GM19025 (cell line): Measurements from ENCODE around the gene CABP4.

Experiments
- ATAC-seq: cut with Tn5 transposase; IDR thresholded peaks from one replicate; pipeline ENCODE4 v1.9.1; 2021; ENCODE audit warnings: mild to moderate bottlenecking, low read depth, moderate library complexity; ENCODE audit not compliant: unreplicated experiment

Gene CABP4

DNA sequence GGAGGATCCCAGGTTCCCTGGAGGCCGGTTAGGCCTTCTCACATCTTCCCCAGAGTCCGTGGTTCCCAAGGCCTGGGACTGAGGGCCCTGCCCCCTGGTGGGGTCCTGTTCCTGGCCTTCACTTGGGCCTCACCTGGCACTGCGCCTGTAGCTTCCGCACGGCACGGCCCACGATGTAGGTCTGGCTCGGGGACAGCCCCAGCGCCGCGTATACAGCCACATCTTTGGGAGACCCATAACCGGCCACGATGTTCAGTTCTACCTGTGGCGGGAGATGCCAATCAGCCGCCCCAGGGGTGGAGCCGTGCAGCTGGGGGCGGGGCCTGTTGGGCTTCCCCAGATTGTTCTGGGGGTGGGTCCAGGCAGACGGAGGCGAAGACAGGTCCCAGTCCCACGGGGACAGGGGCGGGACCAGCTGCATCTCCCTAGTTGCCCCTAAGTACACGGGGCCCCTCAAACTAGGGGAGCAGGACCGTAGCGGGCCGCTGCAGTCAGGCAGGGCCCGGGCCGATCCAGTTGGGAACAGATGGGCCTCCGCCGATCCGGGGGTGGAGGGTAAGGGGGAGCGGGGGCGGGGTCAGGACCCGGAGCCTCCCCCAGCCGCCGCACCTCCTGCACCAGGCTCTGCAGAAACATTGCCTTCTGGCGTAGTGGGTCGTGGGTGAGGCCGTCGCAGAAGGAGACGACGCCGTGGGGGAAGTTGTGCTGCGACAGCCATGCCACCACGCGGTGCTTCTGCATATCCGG, 37.8 kb downstream of the CABP4 start:
- no peak for ATAC-seq

DNA sequence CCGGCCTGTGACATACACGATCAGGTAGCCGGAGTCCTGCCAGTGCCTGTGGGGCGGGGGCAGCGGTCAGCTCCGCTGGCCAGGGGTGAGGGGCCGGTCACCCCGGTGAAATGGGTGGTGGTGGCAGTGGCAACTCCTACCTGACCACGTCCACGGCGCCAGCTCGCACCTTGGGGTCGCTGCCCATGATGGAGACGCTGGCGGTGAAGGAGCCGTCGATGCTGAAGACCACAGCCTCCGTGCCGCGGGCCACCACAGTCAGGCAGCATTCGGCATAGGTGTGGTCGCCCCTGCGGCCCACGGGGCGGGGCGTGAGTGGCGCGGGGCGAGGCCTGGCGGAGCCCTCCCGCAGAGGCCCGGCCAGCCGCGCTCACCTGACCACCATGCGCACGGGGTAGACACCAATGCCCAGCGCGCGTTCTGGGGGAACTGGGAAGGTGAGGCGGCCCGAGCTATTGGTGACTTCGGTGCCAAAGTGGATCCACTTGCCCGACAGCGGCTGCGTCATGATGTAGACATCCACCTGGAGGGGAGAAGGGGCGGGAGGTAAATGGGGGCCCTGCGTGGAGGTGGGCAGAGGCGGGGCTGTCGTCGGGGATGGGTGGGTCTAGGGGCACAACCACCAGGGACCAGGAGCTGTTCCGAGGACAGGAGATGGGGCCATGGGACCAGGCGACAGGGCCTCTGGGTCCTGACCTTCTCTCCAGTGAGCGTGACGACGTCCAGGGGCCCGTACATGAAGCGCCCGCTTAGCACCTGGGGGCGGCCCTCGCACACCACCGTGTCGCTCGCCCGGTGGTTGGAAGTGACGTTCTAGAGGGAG, 38.6 kb downstream of the CABP4 start:
- no peak for ATAC-seq

DNA sequence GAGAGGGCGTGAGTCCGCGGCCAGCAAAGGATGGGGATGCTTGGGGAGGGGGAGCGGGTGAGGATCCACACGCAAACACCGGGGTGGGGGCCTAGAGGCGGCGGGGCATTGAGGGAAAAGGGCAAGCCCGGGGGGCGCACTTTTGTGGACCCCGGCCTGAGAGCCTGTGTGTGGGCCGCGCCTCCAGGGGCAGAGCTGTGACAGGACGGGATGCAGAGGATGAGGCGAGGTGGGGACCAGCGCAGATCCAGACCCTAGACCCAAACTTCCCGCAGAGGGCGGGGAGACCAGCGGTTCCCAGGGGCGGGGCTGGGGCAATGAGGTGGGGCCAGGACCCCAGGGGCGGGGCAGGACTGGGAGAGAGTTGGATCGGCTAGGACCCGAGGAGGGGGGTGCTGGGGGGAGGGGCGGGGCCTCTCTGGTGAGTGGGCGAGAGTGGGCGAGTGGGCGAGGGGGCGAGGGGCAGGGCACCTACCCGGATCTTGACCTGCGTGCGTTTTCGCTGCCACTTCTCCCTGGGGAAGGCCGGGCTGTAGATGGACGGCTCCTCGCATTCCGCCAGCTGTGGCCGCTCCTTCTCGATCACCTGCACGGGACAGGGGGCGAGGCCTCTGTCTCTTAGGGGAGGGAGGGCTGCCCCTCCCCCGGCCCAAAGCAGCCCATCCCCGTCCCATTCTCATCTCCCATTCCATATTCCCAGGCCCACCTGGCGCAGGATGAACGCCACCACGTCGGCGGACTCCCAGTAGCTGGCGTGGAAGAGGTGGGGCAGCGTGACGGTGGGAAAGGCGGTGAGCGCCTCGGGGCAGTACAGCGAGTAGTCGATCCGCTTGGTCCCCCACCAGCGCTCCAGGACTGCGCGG, 39.4 kb downstream of the CABP4 start:
- no peak for ATAC-seq

DNA sequence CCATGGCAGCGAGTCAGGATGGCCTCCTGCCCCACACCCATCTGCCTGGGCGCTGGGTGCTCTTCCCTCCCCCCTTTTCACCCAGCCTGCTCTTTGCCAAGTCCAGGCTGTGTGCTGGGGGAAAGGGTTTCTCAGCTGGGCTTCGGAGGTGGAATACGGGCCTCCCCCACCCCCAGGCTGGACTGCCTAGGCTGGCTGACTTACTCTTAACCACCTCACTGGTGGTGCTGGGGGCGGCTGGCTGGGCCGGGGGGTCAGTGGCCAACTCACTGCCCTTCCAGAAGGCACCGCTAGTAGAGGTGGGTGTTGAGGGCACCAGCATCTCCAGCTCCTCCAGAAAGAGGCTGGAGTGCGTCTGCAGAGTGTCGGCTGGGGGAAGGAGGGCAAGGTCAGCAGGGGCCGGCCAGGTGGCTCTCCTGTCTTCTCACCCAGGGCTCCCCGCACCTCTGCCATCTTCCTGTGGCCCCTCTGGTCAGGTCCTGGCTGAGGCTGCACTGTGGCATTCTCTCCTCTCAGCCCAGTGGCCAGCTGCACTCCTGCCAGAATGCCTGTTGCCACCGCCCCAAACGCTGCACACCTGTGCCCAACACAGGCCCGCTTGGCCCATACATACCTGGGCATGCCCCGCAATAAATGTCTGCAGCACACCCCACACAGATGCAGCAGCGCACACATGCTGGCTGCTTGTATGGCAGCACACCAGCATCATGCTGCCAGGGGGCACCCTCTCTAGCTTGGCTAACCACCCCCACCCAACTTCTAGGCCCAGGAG, 40.3 kb downstream of the CABP4 start:
- ATAC-seq = no peak

DNA sequence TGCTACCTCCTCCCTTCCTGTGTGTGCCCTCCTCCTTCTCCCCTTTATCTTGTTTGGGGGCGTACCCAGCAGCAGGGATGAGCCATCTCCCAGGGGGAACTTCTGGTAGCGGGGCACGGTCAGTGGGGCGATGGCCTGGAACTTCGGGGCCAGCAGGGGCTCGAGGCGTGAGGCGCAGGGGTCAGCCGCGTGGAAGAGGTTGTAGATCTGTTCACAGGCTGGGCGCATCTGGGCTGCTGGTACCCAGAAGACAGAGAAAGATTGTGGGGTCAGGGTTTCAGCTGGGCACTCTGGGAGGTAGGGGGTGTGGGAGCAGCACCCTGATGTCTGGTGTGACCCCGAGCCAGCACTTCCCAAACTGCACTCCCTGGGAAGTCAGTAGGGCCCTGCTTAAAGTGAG, 41.0 kb downstream of the CABP4 start:
- no peak for ATAC-seq

DNA sequence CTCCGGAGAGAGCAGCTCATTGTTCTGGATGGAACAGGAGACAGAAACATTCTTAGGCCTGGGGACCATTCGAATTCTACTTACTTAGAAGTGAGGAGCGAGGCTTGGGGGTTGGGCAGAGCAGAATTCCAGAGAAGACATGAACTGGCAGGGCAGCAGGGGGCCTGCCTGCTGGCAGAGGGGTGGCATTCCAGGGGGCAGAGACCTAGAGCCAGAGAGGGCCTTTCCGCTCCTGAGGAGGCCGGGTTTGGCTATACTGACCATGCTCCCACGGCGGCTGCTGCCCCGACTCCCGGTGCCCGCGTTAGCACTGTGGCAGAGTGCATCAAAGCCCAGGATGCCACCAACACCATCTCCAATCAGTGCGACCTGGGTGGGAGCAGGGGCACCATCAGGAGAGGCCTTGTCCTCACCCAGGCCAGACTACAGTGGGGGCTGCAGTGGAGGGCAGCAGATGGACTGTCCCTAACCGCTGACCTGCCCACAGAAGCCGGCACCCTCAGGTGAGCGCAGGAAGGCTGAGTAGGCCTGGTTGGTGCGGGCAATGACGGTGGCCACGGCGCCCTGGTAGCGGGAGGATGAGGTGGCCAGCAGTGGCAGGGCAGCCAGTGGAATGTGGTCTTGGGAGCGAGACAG, 42.6 kb downstream of the CABP4 start:
- ATAC-seq = no peak

DNA sequence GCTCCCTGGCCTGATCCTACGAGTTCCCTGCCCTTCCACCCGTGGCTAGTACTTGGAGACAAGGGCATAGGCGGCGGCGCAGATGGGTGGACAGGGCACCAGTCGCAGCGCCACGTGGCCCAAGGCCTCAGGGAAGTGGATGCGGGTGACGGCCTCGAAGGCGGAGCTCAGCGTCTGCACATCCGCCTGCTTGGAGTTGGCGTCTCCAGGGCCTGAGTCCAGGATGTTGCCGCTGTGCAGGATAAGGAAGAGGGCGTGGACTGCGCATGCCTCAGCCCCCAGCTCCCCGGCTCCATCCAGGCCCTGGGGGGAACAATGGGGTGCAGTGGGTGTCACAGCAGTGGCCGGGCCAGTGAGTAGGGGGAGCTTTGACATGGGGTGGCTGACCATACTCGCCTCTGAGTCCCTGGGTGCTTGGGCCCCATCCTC, 43.4 kb downstream of the CABP4 start:
- no peak for ATAC-seq

DNA sequence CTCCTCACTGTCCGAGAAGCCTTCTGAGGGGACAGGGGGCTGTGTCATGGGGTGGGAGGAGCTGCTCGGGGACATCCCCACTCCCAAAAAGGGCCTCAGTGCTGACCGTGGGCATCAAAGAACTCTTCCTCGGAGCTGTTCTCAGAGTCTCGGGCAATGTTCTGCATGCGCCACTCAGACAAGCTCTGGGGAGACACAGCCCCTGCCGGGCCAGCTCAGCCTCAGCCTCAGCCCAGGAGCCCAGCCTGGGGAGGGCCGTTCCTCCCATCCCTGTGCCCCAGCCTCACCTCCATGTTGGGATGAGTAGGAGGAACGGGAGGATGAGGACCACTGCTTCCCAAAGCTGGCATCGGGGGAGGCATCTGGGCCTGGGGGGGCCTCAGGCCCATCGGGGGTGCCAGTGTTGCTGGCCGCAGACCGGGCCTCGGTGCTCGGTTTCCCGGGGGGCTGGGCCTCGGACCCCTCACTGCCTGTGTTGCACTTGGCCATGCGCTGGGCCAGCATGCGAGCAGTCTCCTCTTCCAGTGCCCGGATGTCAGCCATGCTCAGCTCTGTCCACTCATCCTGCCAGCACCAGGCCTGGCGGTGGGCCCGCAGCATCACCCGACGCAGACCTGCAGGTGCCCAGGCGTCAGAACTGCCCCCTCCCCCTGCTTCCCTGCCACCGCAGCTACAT, 44.8 kb downstream of the CABP4 start:
- no peak for ATAC-seq

DNA sequence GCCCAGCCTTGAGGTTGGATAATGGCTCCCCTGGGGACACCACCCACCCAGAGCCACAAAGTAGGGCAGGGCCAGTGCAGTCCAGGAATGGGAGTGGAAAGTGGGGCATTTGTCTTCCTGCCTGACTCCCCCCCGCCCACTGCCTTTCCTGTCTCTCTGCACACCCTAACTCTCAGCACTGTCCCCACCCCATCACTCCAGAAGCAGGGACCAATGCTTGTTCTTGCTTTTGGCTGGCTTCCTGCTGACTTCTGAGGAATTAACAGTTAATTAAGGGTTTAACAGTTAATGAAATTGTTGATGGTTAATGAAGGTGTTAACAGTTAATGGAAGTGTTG, 45.3 kb downstream of the CABP4 start:
- no peak for ATAC-seq

DNA sequence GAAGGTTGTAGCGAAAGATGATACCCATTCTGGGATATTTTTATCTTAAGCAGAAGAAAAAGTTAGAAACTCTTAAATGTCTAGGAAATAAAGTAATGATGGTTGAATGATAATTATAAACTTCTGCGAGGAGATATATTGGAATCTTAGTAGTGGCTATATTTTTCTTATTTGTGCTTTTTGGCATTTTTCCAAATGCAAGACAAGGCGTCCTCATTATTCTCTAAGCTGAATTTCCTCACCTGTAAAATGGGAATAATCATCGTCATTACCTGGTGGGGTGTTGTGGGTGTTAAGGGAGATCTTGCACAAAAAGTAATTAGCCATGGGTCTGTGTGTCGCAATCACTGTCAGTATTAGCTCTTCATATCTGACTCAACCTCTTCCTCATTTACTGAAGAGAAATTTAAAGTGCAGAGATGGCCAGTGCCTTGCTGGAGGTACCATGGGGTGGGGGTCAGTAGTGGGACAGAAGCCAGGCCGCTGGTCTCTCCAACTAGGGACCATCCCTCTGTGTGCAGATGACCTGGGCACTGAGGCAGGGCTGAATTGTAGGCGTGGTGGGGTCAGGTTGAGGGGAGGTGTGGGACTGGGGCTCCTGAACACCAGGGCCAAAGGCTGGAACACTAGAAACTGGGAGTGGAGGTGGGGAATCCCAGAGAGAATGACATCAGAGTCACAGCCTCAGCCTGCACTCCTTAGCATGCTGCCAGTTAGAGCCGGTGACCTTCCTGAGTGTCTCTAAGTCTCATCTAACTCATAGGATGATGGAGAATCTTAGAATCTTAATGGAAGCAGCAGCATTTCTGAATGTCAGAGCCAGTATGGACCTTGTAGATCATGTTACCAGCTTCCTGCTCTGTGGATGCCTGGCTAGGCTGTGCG, 45.9 kb downstream of the CABP4 start:
- ATAC-seq = no peak

DNA sequence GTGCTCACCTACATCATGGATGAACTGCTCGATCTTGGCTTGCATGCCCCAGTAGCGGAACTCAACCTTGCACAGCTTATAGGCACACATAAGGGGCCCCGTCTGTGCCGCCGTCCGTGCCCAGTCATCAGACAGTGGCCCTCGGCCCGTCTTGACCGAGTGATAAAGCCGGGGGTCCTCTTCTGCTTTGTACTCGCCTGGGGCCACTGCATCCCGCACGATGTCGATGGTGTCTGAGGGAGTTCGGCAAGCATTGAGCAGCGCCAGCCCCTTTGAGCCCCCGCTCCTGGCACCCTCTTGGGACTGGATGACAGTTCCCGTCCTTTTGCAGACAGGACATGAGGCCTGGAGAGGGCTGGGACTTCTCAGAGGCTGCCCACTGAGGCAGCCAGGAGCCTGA, 46.7 kb downstream of the CABP4 start:
- ATAC-seq = no peak

DNA sequence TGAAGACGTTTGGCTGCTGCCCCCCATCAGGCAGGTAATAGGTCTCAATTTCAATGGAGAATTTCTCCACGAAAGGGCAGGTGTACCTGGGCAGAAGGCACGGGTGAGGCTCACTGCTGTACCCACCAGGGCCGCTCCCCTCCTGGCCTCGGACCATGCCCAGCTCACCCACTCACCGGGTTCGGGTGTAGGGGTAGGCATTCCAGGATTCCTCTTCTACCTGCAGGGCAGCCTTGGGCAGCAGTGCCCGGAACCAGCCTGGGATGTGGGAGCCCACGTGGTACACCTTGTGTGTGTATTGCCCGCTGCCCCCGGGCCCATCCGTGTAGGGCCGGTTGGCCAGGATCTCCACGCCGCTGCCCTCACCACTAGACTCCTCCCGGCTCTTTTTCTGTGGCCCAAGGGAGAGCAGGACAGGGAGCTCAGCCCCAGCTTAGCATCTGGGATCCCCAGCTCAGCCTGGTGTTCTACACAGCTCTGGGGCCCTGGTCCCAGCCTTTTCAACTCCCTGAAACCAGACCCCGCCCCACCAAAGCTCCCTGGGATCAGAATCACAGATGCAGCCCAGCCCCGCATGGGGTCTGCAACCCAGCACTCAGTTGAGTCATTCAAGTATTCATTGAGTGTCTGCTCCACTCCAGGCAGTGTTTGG, 47.3 kb downstream of the CABP4 start:
- no peak for ATAC-seq

DNA sequence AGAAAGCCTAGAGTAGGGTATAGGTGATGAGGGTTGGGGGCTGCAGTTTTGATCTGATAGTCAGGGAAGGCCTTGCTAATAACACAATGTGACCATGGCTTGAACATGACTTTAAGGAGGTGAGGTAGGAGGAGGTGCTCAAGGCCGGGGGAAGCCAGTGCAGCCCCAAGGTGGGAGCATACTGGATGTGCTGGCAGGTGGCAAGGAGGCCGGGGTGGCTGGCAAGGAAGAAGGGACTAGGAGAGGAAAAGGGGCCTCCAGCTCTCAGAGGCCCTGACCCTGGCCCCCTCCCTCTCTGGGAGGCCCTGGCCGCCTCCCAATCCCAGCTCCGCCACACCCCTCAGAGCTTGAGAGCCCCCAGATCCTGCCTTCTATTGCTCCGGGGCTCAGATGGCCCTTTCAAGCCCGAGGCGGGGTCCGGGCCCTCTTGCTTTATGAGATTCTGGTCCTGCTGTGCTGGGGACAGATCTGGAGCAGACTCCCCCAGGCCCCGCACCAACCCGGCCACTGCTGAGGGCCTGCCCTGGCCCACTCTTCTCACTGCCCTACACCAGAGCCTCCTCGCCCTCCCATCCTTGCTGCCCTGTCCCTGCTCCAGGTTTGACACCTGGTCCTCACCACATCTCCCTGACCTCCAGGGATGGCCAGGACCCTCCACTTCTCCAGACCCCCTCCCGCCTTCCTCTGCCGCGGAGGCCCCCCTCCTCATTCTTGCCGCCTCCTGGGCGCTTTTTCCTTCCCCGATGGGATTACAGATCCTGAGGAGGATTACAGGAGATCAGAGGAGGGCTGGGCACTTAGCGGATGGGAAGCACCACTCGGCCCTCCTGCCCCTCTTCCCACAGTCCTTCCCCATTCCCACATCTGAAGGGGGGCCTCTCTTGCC, 48.2 kb downstream of the CABP4 start:
- ATAC-seq = no peak

DNA sequence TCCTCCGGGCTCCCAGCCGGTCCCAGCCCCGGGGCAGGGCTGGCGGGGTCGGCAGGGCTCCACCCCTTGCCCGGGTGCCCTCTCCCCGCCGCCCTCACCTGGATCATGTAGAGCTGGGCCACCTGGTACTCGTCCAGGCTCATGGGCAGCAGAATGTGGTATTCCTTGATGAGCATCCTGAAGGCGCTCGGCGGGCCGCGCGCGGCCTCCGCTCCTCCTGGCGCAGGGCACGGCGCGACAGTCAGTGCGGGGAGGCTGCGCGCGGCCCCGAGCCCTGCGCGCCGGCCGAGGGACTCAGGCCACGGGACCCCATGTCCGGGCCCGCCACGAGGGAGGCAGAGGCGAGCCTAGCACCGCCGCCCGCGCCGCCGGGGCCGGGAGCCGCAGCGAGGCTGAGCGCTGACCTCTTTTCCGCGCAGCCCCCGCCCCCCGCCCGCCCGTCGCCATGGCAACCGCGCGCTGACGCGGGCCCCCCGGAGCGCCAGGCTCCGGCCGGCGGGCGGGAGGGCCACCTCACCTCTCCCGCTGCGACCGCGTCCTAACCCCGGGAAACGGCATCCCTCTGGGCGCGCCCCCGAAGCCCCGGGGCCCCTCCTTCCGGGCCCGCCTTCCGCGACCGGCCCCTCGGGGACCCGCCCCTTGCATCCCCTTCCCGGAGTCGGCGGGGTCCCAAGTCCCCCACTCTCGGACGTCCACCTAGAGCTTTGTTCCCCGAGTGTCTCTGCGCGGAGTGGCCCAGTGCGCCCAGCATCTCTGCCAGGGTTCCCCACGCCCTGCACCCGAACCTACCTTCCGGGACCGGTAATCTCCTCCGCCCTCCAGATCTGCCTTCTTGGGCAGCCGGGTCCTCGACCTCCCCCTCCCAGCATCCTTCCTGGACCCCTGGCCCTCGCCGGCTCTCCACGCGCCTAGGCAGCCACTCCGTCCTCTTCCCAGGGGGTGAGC, 49.1 kb downstream of the CABP4 start:
- no peak for ATAC-seq

DNA sequence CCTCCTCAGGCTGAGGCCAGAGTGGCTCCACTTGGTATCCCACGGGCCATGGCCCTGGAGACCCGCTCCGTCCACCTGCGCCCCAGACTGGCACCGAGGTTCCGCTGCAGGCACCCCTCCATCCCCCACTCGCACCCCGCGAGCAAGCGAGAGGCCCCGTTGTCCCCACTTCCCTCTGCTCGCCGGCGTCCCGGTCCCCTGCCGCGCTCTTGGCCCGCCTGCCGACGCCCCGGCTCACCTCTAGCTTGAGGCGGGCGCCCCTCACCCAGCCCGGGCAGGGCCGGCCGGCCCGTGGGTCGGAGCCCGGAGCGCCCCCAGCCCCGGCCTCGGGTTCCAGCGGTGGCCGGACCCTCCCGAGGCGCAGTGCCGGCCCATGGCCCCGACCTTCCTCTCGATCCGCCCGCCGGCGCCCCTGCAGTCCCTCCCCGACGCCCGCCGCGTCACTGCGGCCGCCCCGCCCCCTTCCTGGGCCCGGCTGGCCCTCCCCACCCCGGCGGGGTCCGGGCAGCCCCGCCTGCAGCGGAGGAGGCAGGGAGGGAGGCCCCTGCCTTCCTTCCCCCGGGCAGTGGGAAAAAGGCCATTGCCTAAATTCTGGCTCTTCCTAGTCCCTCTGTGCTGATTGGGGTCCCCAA, 49.9 kb downstream of the CABP4 start, which contains the start of gene PITPNM1:
Gene PITPNM1, minus strand, starts transcription at position 414 of the 632 bp plus-strand sequence. CDS start 1,183 bp downstream, outside the sequence.
- ATAC-seq = no peak
